Effector memory CD4-positive, alpha-beta T cell (primary cell): ENCODE data around the gene FMN1.

ENCODE experiments used
- DNase-seq, 3 donors: peaks; one replicate each; pipeline ENCODE4 v3.0.0-alpha.2; 2020
- H3K27ac ChIP-seq: 2 replicates; pipeline ENCODE4 v1.7.0; 2013; ENCODE audit warnings: mild to moderate bottlenecking, low read length, moderate library complexity; ENCODE audit not compliant: insufficient read depth, poor library complexity, severe bottlenecking
- H3K27me3 ChIP-seq: replicated peaks from 2 replicates; pipeline ENCODE4 v1.7.0; 2013; ENCODE audit warnings: mild to moderate bottlenecking, low read length; ENCODE audit not compliant: insufficient read depth, control insufficient read depth, poor library complexity, severe bottlenecking
- H3K36me3 ChIP-seq: 2 replicates; pipeline ENCODE4 v1.7.0; 2013; ENCODE audit warnings: mild to moderate bottlenecking, low read length, moderate library complexity; ENCODE audit not compliant: control insufficient read depth, insufficient read depth
- H3K4me1 ChIP-seq: 2 replicates; pipeline ENCODE4 v1.7.0; 2013; ENCODE audit warnings: low read length, mild to moderate bottlenecking; ENCODE audit not compliant: control insufficient read depth, insufficient read depth, poor library complexity, severe bottlenecking
- H3K4me3 ChIP-seq: 2 replicates; pipeline ENCODE4 v1.7.0; 2013; ENCODE audit warnings: low read length, low read depth, mild to moderate bottlenecking; ENCODE audit not compliant: insufficient read depth, poor library complexity, severe bottlenecking
- H3K9me3 ChIP-seq: 2 replicates; pipeline ENCODE4 v1.7.0; 2013; ENCODE audit warnings: mild to moderate bottlenecking, low read length, moderate library complexity; ENCODE audit not compliant: control insufficient read depth

FMN1 gene

GRCh38 chr15:32866454-32867312 lies 327.8 kb downstream of the FMN1 start:
- no peaks in the 10 kb centered on the region for H3K9me3 ChIP-seq
- no peaks in the 10 kb centered on the region for H3K27me3 ChIP-seq
- no peak overlapping the region for H3K27ac ChIP-seq
- DNase-seq: no peak
- no peaks in the 10 kb centered on the region for H3K4me1 ChIP-seq
- H3K4me3 ChIP-seq: no peak overlapping the region
- no peaks in the 10 kb centered on the region for H3K36me3 ChIP-seq

GRCh38 chr15:32864841-32865240 lies 329.7 kb downstream of the FMN1 start:
- H3K27ac ChIP-seq: no peak overlapping the region
- no peak for DNase-seq
- H3K4me1 ChIP-seq: no peaks in the 10 kb centered on the region
- H3K4me3 ChIP-seq: no peak overlapping the region
- no peaks in the 10 kb centered on the region for H3K9me3 ChIP-seq
- no peaks in the 10 kb centered on the region for H3K27me3 ChIP-seq
- H3K36me3 ChIP-seq: no peaks in the 10 kb centered on the region

- no peak overlapping the region for H3K4me3 ChIP-seq
- no peak overlapping the region for H3K27ac ChIP-seq
- no peaks in the 10 kb centered on the region for H3K9me3 ChIP-seq
- no peaks in the 10 kb centered on the region for H3K4me1 ChIP-seq
- no peaks in the 10 kb centered on the region for H3K36me3 ChIP-seq
- DNase-seq: no peak
- H3K27me3 ChIP-seq: no peaks in the 10 kb centered on the region
These were observed 330.5 kb downstream of the FMN1 start for GRCh38 chr15:32864051-32864450.

- H3K27me3 ChIP-seq: no peaks in the 10 kb centered on the region
- no peaks in the 10 kb centered on the region for H3K9me3 ChIP-seq
- H3K4me3 ChIP-seq: no peak overlapping the region
- no peak for DNase-seq
- H3K36me3 ChIP-seq: no peaks in the 10 kb centered on the region
- no peak overlapping the region for H3K27ac ChIP-seq
- no peaks in the 10 kb centered on the region for H3K4me1 ChIP-seq
These were observed 332.8 kb downstream of the FMN1 start for GRCh38 chr15:32861761-32862160.

GRCh38 chr15:32861174-32861573 lies 333.3 kb downstream of the FMN1 start:
- no peak overlapping the region for H3K27ac ChIP-seq
- H3K4me1 ChIP-seq: no peaks in the 10 kb centered on the region
- no peaks in the 10 kb centered on the region for H3K9me3 ChIP-seq
- DNase-seq: no peak
- no peaks in the 10 kb centered on the region for H3K36me3 ChIP-seq
- H3K27me3 ChIP-seq: no peaks in the 10 kb centered on the region
- no peak overlapping the region for H3K4me3 ChIP-seq

GRCh38 chr15:32859996-32860395 lies 334.5 kb downstream of the FMN1 start:
- no peaks in the 10 kb centered on the region for H3K27me3 ChIP-seq
- no peaks in the 10 kb centered on the region for H3K36me3 ChIP-seq
- no peak for DNase-seq
- H3K9me3 ChIP-seq: no peaks in the 10 kb centered on the region
- no peaks in the 10 kb centered on the region for H3K4me1 ChIP-seq
- no peak overlapping the region for H3K4me3 ChIP-seq
- no peak overlapping the region for H3K27ac ChIP-seq

- no peak overlapping the region for H3K4me3 ChIP-seq
- H3K27ac ChIP-seq: no peak overlapping the region
- H3K4me1 ChIP-seq: no peaks in the 10 kb centered on the region
- no peaks in the 10 kb centered on the region for H3K9me3 ChIP-seq
- no peak for DNase-seq
- H3K36me3 ChIP-seq: no peaks in the 10 kb centered on the region
- H3K27me3 ChIP-seq: no peaks in the 10 kb centered on the region
These were observed 335.3 kb downstream of the FMN1 start for GRCh38 chr15:32859251-32859650.

GRCh38 chr15:32857732-32858131 lies 336.8 kb downstream of the FMN1 start:
- no peak for DNase-seq
- no peak overlapping the region for H3K4me3 ChIP-seq
- H3K9me3 ChIP-seq: no peaks in the 10 kb centered on the region
- no peaks in the 10 kb centered on the region for H3K27me3 ChIP-seq
- no peak overlapping the region for H3K27ac ChIP-seq
- no peaks in the 10 kb centered on the region for H3K4me1 ChIP-seq
- H3K36me3 ChIP-seq: no peaks in the 10 kb centered on the region

- no peak overlapping the region for H3K4me3 ChIP-seq
- H3K4me1 ChIP-seq: no peaks in the 10 kb centered on the region
- no peaks in the 10 kb centered on the region for H3K27me3 ChIP-seq
- DNase-seq: no peak
- H3K9me3 ChIP-seq: no peaks in the 10 kb centered on the region
- no peaks in the 10 kb centered on the region for H3K36me3 ChIP-seq
- H3K27ac ChIP-seq: no peak overlapping the region
These were observed 337.8 kb downstream of the FMN1 start for GRCh38 chr15:32856753-32857152.

GRCh38 chr15:32855942-32856341 lies 338.6 kb downstream of the FMN1 start:
- H3K4me3 ChIP-seq: no peak overlapping the region
- H3K27me3 ChIP-seq: no peaks in the 10 kb centered on the region
- no peak for DNase-seq
- H3K36me3 ChIP-seq: no peaks in the 10 kb centered on the region
- H3K9me3 ChIP-seq: no peaks in the 10 kb centered on the region
- no peak overlapping the region for H3K27ac ChIP-seq
- H3K4me1 ChIP-seq: no peaks in the 10 kb centered on the region
